SK-N-SH (cell line): Measurements from ENCODE around the gene ABCA7.

Experiments used
- ELF1 ChIP-seq: IDR thresholded peaks from 2 replicates; pipeline ENCODE4 v1.4.0; 2012
- FOXJ3 ChIP-seq: sonication (generic); formaldehyde crosslinking; IDR thresholded peaks from 2 replicates; pipeline ENCODE4 v1.5.1; 2020; ENCODE audit warnings: mild to moderate bottlenecking, missing genetic modification reagents
- FOXM1 ChIP-seq: IDR thresholded peaks from 2 replicates; pipeline ENCODE4 v1.4.0; 2012; ENCODE audit warnings: low read depth, mild to moderate bottlenecking
- RCOR1 ChIP-seq: fragments of 150-350 bp; IDR thresholded peaks from 2 replicates; pipeline ENCODE4 v1.6.1; 2017; ENCODE audit warnings: antibody characterized with exemption, low read length
- SIN3A ChIP-seq: IDR thresholded peaks from 2 replicates; pipeline ENCODE4 v1.6.1; 2012; ENCODE audit warnings: low read depth, mild to moderate bottlenecking, low read length, moderate library complexity, borderline replicate concordance
- USF2 ChIP-seq: fragments of 150-350 bp; IDR thresholded peaks from 2 replicates; pipeline ENCODE4 v1.6.1; 2017; ENCODE audit warnings: antibody characterized with exemption, low read length, low read depth, borderline replicate concordance
- YY1 ChIP-seq: IDR thresholded peaks from 2 replicates; pipeline ENCODE4 v1.4.0; 2012; ENCODE audit warnings: low read depth, mild to moderate bottlenecking
- TF ChIP-seq, protein P1 (sequence below): IDR thresholded peaks from 2 replicates; pipeline ENCODE4 v1.4.0; 2012; ENCODE audit warnings: low read depth, borderline replicate concordance

- no peak for TF ChIP-seq FOXM1
- TF ChIP-seq, protein P1, sequence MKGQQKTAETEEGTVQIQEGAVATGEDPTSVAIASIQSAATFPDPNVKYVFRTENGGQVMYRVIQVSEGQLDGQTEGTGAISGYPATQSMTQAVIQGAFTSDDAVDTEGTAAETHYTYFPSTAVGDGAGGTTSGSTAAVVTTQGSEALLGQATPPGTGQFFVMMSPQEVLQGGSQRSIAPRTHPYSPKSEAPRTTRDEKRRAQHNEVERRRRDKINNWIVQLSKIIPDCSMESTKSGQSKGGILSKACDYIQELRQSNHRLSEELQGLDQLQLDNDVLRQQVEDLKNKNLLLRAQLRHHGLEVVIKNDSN: no peak
- TF ChIP-seq USF2: no peak
- no peak for TF ChIP-seq ELF1
- TF ChIP-seq RCOR1: no peak
- no peak for TF ChIP-seq FOXJ3 (CRISPR knock-in tag)
- no peak for TF ChIP-seq SIN3A
- TF ChIP-seq YY1: no peak
These were observed 71.8 kb downstream of the ABCA7 start for GRCh38 chr19:1111641-1112267.
